NT2/D1 (cell line): Measurements from ENCODE around the gene MUC4.

Source experiments
- SUZ12 ChIP-seq: IDR thresholded peaks from 2 replicates; pipeline ENCODE4 v1.6.1; 2011; ENCODE audit not compliant: insufficient read length, insufficient read depth; ENCODE audit errors: extremely low read depth
- YY1 ChIP-seq: IDR thresholded peaks from 2 replicates; pipeline ENCODE4 v1.6.1; 2011; ENCODE audit not compliant: insufficient read length, insufficient read depth
- ZNF274 ChIP-seq: IDR thresholded peaks from 2 replicates; pipeline ENCODE4 v1.6.1; 2011; ENCODE audit warnings: mild to moderate bottlenecking, low read depth, low read length

DNA sequence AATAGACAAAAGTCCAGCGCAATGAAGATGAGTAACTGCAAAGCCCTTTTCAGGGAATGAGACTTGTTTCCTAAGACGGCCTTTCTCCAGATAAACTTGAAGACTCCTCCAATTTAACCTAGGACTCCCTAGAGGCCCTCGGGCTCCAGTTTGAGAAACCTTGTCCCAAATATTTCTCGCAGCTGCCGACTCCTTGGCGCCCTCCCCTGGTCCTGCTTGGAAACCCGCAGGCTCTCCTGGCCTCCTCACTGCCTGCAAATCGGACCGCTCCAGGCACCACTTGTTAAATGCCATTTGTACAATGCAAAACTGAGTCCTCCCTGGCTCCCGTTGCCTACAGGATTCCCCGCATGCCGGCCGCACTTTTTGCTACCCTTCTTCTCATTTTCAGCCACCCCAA, 36.8 kb downstream of the MUC4 start:
- no peak for TF ChIP-seq ZNF274
- no peak for TF ChIP-seq SUZ12
- no peak for TF ChIP-seq YY1
